WERI-Rb-1 (cell line): Measurements from ENCODE around the gene FAM20B.

Experiments used
- DNase-seq: peaks from one replicate; pipeline ENCODE4 v3.0.0-alpha.2; 2020
- H3K27ac ChIP-seq: fragments of 250-450 bp; sonication (Bioruptor Pico); 2 replicates; pipeline ENCODE4 v1.5.1; 2020; ENCODE audit warnings: mild to moderate bottlenecking, moderate library complexity
- H3K27me3 ChIP-seq: fragments of 250-450 bp; sonication (Bioruptor Pico); 2 replicates; pipeline ENCODE4 v1.5.1; 2021; ENCODE audit warnings: mild to moderate bottlenecking, low read depth, moderate library complexity; ENCODE audit not compliant: insufficient read depth, severe bottlenecking
- H3K36me3 ChIP-seq: fragments of 250-450 bp; sonication (Bioruptor Pico); 2 replicates; pipeline ENCODE4 v1.5.1; 2020; ENCODE audit warnings: mild to moderate bottlenecking, moderate library complexity
- H3K4me3 ChIP-seq: 2 replicates; pipeline ENCODE4 v1.5.1; 2011; ENCODE audit warnings: low read depth, mild to moderate bottlenecking, control low read depth, low read length
- H3K9me3 ChIP-seq: fragments of 250-450 bp; sonication (Bioruptor Pico); 2 replicates; pipeline ENCODE4 v1.5.1; 2021; ENCODE audit warnings: mild to moderate bottlenecking, moderate library complexity; ENCODE audit not compliant: severe bottlenecking
- CTCF ChIP-seq: IDR thresholded peaks from 2 replicates; pipeline ENCODE4 v1.5.1; 2011; ENCODE audit warnings: low read depth, mild to moderate bottlenecking, control low read depth, inconsistent platforms, low read length

The FAM20B gene

GRCh38 chr1:179121159-179121938 lies 95.7 kb downstream of the FAM20B start:
- Histone ChIP-seq H3K27me3 (no peaks in the 10 kb centered on the region), H3K27ac (peak overlapping the region; percentile 63), H3K36me3 (peaks cover 60% of the 10 kb centered on the region), H3K4me3 (peak overlapping the region; percentile 2; the same call in 1 of the 2 replicates), H3K9me3 (no peaks in the 10 kb centered on the region)
- TF ChIP-seq CTCF: peak; percentile 81
- DNase-seq: peak; percentile 78

GRCh38 chr1:179124873-179125272 lies 99.2 kb downstream of the FAM20B start:
- Histone ChIP-seq H3K4me3 (no peak overlapping the region), H3K9me3 (no peaks in the 10 kb centered on the region), H3K27ac (no peak overlapping the region), H3K27me3 (no peaks in the 10 kb centered on the region), H3K36me3 (peaks cover 39% of the 10 kb centered on the region)
- no peak for TF ChIP-seq CTCF
- no peak for DNase-seq
